ENCODE results near the gene KNL1. TPM values are rescaled to one million over a fixed set of nuclear protein-coding genes. Genes with fewer than 3 reads are reported as not detected.

KNL1 gene
- total RNA-seq, 3 donors from 2014 or later: 0.66 to 1.8 (median 1.3) TPM

GRCh38 chr15:40684381-40684780, 90.3 kb downstream of the KNL1 start:
- intact Hi-C loops (cut with DNase I; ENCODE audit: low total_unique reads): no loop called here
- no peaks in the 10 kb centered on the region for H3K36me3 ChIP-seq
- H3K4me3 ChIP-seq: no peak overlapping the region
- DNase-seq (ENCODE audit: low spot score in 2 of 2): no peak
- no peaks in the 10 kb centered on the region for H3K4me1 ChIP-seq
- no peak for TF ChIP-seq POLR2AphosphoS5 (IDR thresholded peaks at IDR 0.05)
- TF ChIP-seq POLR2A (IDR thresholded peaks at IDR 0.05): no peak
- TF ChIP-seq CTCF (IDR thresholded peaks at IDR 0.05): no peak
- H3K27me3 ChIP-seq: no peaks in the 10 kb centered on the region
- no peaks in the 10 kb centered on the region for H3K9me3 ChIP-seq
- H3K27ac ChIP-seq: no peak overlapping the region

GRCh38 chr15:40685376-40685775, 91.3 kb downstream of the KNL1 start:
- no peaks in the 10 kb centered on the region for H3K9me3 ChIP-seq
- intact Hi-C loops (cut with DNase I; ENCODE audit: low total_unique reads): no loop called here
- H3K4me1 ChIP-seq: no peaks in the 10 kb centered on the region
- no peak for DNase-seq (ENCODE audit: low spot score in 2 of 2)
- TF ChIP-seq POLR2AphosphoS5 (IDR thresholded peaks at IDR 0.05): no peak
- TF ChIP-seq CTCF (IDR thresholded peaks at IDR 0.05): no peak
- no peak for TF ChIP-seq POLR2A (IDR thresholded peaks at IDR 0.05)
- no peaks in the 10 kb centered on the region for H3K36me3 ChIP-seq
- H3K27me3 ChIP-seq: no peaks in the 10 kb centered on the region
- no peak overlapping the region for H3K27ac ChIP-seq
- no peak overlapping the region for H3K4me3 ChIP-seq

- Histone ChIP-seq H3K27ac (no peak overlapping the region), H3K4me3 (no peak overlapping the region), H3K9me3 (no peaks in the 10 kb centered on the region), H3K36me3 (no peaks in the 10 kb centered on the region), H3K27me3 (no peaks in the 10 kb centered on the region), H3K4me1 (peaks cover 4 to 5% of the 10 kb centered on the region in 2 donors)
- TF ChIP-seq POLR2AphosphoS5 (IDR thresholded peaks at IDR 0.05): no peak
- TF ChIP-seq POLR2A (IDR thresholded peaks at IDR 0.05): no peak
- no peak for TF ChIP-seq CTCF (IDR thresholded peaks at IDR 0.05)
- DNase-seq (ENCODE audit: low spot score in 2 of 2): no peak
- intact Hi-C loops (cut with DNase I; ENCODE audit: low total_unique reads): no loop called here
Measured at GRCh38 chr15:40688932-40689799, 95.1 kb downstream of the KNL1 start.

- intact Hi-C loops (cut with DNase I; ENCODE audit: low total_unique reads): loop anchor here (10.0 kb wide), 1 partner anchor 213 kb away; no protein-coding TSS in a partner anchor
- H3K27me3 ChIP-seq: no peaks in the 10 kb centered on the region
- no peaks in the 10 kb centered on the region for H3K36me3 ChIP-seq
- DNase-seq (ENCODE audit: low spot score in 2 of 2): no peak
- no peak overlapping the region for H3K4me3 ChIP-seq
- no peak for TF ChIP-seq POLR2A (IDR thresholded peaks at IDR 0.05)
- TF ChIP-seq POLR2AphosphoS5 (IDR thresholded peaks at IDR 0.05): no peak
- no peak for TF ChIP-seq CTCF (IDR thresholded peaks at IDR 0.05)
- H3K27ac ChIP-seq: no peak overlapping the region
- no peaks in the 10 kb centered on the region for H3K9me3 ChIP-seq
- H3K4me1 ChIP-seq: peaks cover 5 to 7% of the 10 kb centered on the region in 2 donors
Measured at GRCh38 chr15:40691737-40692136, 97.7 kb downstream of the KNL1 start.

Data from breast epithelium (tissue), 4 donors.